Activated CD4-positive, alpha-beta T cell treated with anti-CD3 and anti-CD28 coated beads, Interleukin-2, Interleukin-4, amounts not matched to agents 100 ng/mL and 50 ng/mL, durations not matched to agents 16 hours and 8 hours (primary cell): ENCODE results near the gene C20orf173.
A peak's percentile ranks its signal among the peaks of the same experiment; 100 is the strongest.

Experiments used
- DNase-seq: peaks from one replicate; pipeline ENCODE4 v3.0.0-alpha.2; 2020; ENCODE audit warnings: low spot score

The C20orf173 gene

DNA sequence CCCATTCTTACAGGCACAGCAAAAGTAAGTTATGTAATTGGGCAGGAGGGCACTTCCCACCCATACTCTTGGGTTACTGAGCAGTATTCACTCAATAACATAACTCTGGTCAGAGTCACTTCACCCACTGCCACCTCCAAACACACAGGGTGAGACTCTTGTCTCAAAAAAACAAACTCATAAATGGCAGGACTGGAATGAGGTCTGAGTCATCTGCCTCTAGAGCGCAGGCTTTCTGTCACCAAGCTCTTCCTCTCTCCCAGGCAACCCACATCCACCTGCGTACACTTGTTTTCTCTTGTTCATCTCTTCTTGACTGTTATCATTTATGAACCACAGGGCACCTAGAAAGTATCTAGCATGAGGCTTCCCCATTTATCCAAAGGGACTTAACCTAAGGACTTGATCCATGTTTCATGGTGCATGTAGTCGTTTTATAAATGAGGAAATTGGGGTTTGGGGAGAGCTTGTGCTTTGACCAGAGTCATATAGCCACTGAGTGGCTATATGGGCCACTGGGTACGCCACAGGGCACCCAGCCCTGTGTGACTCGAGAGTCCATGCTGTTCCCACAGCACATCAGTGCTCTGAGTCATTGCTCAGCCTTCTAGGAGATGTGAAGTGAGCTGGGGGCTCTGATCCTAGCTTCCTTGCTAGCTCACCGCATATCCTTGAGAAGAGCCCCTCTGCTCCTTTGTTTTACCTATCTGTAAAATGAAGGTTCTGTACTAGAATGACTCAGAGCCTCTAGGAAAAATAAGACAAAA is 22.4 kb downstream of the C20orf173 start:
- DNase-seq: peak; percentile 23

- no peak for DNase-seq
Measured at GRCh38 chr20:35506179-35506578, 23.3 kb downstream of the C20orf173 start.

- no peak for DNase-seq
Measured at GRCh38 chr20:35504751-35505150, 24.7 kb downstream of the C20orf173 start.

- no peak for DNase-seq
Measured at GRCh38 chr20:35503841-35504561, 25.5 kb downstream of the C20orf173 start.

DNA sequence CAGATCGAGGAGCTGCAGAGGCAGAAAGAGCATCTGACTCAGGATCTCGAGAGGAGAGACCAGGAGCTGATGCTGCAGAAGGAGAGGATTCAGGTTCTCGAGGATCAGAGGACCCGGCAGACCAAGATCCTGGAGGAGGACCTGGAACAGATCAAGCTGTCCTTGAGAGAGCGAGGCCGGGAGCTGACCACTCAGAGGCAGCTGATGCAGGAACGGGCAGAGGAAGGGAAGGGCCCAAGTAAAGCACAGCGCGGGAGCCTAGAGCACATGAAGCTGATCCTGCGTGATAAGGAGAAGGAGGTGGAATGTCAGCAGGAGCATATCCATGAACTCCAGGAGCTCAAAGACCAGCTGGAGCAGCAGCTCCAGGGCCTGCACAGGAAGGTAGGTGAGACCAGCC is 26.2 kb downstream of the C20orf173 start:
- DNase-seq: no peak

DNA sequence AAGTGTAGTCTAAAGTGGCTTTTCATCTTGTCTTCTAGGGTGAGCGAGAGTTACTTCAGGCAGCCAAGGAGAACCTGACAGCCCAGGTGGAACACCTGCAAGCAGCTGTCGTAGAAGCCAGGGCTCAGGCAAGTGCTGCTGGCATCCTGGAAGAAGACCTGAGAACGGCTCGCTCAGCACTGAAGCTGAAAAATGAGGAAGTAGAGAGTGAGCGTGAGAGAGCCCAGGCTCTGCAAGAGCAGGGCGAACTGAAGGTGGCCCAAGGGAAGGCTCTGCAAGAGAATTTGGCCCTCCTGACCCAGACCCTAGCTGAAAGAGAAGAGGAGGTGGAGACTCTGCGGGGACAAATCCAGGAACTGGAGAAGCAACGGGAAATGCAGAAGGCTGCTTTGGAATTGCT is 27.1 kb downstream of the C20orf173 start:
- DNase-seq: no peak

GRCh38 chr20:35499271-35499670 is 30.2 kb downstream of the C20orf173 start:
- no peak for DNase-seq

DNA sequence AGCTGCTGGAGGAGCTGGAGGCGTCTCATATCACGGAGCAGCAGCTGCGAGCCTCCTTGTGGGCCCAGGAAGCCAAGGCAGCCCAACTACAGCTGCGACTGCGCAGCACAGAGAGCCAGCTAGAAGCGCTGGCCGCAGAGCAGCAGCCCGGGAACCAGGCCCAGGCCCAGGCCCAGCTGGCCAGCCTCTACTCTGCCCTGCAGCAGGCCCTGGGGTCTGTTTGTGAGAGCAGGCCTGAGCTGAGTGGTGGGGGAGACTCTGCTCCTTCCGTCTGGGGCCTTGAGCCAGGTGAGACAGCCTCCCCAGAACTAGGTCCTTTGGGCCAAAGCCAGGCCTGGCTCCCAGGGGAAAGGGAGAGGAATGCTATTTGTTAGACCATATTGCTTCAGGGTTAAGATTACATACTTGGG is 31.7 kb downstream of the C20orf173 start:
- no peak for DNase-seq

DNA sequence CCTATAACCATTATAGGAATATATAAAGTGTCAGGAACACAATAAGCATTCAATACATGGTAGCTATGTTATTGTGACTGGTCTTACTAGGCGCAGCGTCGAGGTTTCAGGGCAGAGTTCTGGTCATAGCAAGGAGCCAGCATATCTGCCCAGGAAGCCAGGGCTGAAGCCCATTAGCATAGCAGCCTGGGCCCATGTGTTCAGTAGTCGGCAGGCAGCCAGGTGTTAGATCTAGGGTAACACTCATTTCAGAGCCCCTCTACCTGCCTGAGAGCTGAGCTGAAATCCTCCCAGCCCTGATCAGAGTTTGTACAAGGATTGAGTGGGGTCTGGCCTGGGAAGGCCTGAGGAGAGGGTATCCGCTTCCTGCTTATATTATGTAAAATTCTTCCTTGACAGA is 32.1 kb downstream of the C20orf173 start:
- no peak for DNase-seq

GRCh38 chr20:35496481-35496880 is 33.0 kb downstream of the C20orf173 start:
- DNase-seq: no peak

DNA sequence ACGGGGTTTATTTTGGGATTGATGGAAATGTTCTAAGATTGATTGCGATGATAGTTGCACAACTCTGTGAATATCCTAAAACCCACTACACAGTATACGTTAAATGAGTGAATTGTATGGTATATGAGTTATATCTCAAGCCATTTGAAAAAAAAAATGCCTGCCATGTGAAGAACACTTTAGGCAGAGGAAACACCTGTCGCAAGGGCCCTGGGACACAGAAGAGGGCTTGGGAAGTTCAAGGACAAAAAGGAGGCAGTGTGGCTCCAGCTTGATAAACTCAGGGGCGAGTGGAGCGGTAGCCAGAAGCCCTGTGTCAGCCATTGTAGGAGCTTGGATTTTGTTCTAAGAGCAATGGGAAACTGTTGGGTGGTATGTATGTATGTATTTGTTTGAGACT is 37.1 kb downstream of the C20orf173 start:
- DNase-seq: no peak

DNA sequence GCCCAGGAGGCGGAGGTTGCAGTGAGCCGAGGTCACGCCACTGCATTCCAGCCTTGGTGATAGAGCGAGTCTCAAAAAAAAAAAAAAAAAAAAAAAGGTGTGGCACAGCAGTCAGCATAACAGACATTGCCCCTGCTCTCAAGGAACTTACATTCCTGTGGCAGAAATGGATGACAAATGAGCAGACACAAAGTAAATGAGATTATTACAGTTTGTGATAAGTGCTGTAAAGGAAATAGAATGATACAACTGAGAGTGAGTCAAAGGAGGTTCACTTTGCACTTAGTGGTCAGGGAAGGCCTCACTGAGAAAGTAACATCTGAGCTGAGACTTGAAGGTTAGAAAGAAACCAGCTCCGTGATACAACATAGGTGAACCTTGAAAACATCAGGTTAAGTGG is 37.6 kb downstream of the C20orf173 start:
- no peak for DNase-seq

DNA sequence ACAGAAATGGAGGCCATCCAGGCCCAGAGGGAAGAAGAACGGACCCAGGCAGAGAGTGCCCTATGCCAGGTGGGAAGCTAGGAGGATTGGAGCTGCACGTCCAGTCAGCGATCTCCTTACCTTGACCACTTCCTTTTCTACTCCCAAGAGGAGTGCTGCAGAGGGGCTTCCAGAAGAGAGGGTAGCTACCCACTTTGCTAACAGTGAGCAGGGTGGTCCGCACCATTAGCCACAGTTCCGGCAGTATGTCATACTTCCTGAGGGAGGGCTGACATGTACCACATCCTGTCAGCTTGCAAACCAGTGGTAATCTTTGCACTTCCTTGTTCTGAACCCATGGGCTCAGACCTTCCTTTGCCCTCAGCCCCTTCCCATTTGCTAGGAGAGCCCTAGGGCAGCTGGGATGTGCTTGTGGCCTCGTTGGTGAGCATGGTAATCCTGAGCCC is 38.7 kb downstream of the C20orf173 start:
- DNase-seq: peak; percentile 76

- peak; percentile 15 for DNase-seq
Measured at GRCh38 chr20:35489717-35490116, 39.7 kb downstream of the C20orf173 start.

GRCh38 chr20:35487479-35487878 is 42.0 kb downstream of the C20orf173 start:
- no peak for DNase-seq

DNA sequence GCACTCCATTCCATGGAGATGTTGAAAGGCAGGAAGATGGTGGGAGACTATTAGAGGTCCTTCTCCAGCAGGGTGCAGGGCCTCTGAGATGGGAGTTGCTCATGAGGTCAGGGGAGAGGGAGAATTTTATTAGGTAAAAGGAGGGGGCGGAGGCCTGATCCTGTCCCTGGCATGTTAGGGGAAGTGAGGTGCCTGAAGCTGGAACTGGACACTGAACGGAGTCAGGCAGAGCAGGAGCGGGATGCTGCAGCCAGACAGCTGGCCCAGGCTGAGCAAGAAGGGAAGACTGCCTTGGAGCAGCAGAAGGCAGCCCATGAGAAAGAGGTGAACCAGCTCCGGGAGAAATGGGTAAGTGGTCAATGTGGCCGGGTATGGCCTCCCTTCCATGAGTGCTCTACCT is 49.7 kb downstream of the C20orf173 start:
- no peak for DNase-seq

GRCh38 chr20:35478804-35479472 is 50.5 kb downstream of the C20orf173 start:
- DNase-seq: no peak
